RKO (cell line): ENCODE measurements around the gene PCSK6.
A peak's percentile ranks its signal among the peaks of the same experiment; 100 is the strongest.

Experiments used
- DNase-seq: peaks from one replicate; pipeline ENCODE4 v3.0.0-alpha.2; 2016; ENCODE audit warnings: low spot score

Gene PCSK6

GRCh38 chr15:101522621-101523559 is 33.4 kb upstream of the PCSK6 start:
- no peak for DNase-seq

GRCh38 chr15:101522091-101522490 is 32.6 kb upstream of the PCSK6 start:
- no peak for DNase-seq

- DNase-seq: no peak
These were observed 32.1 kb upstream of the PCSK6 start for GRCh38 chr15:101521591-101521990.

DNA sequence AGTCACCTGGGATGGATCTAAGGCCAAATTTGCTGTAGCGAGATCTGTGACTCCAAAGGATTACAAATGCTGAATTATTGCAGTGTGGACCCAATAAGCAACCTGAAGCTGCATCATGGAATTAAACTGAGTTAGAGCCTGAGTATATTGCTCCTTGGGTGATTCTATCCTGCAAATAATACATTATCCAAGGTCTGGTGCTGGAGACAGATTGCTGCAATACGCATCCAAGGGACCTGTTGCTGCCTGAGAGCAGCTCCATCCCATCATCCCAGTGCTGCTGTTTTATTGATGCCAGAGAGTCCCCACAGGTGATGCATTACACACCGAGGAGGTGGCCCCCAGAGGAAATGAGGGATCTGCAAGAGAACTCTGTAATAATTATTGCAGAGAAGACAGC is 31.6 kb upstream of the PCSK6 start:
- DNase-seq: no peak

DNA sequence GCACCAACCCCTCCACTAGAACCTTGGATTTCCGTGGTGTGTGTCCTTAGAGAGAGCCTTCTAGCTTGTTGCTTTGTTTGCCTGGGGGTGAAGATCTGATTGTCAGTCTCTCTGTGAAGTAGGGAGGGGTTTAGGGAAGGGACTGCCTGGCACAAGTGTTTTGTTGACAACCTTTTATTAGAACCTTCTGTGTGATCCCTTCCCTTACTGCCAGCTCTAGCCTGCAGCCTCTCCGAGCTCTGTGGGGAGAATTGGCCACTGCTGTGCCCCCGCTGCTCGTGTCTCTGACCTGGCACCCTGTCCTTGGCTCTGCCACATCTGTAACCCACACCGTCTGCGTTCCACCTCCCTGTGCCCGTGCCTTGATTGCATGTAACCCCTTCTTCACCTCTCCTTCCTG is 30.9 kb upstream of the PCSK6 start:
- DNase-seq: no peak

- no peak for DNase-seq
These were observed 28.0 kb upstream of the PCSK6 start for GRCh38 chr15:101517504-101517903.

GRCh38 chr15:101514318-101514717 is 24.8 kb upstream of the PCSK6 start:
- no peak for DNase-seq

DNA sequence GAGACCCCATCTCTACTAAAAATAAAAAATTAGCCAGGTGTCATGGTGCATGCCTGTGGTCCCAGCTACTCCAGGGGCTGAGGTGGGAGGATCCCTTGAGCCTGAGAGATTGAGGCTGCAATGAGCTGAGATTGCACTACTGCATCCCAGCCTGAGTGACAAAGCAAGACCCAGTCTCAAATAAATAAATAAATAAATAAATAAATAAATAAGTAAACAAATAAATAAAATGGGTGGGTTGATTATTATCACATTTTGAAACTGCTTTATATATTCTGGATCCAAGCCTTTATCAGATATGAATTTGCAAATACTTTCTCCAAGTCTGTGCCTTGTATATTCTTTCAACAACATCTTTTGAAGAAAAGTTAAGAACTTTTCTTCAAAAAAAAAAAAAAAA is 22.2 kb upstream of the PCSK6 start:
- DNase-seq: no peak

- DNase-seq: no peak
These were observed 21.0 kb upstream of the PCSK6 start for GRCh38 chr15:101510212-101511197.

- DNase-seq: no peak
These were observed 19.8 kb upstream of the PCSK6 start for GRCh38 chr15:101509279-101509678.

DNA sequence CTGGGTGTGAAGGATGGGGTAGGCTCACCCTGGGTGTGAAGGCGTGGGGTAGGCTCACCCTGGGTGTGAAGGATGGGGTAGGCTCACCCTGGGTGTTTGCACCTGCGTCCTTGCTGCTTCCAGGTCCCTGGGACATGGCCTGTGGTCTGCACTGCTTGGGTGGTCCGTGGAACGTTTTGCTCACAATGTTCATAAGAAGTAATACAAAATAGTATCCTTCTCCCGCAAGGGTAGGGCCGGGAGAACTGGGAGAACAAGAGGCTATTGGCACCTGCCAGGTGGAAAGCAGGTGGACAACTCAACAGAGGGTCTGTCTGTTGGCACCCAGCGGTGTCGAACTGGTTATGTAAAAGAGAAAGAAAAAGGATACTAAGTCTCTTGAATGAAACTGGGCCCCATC is 17.0 kb upstream of the PCSK6 start:
- DNase-seq: no peak

DNA sequence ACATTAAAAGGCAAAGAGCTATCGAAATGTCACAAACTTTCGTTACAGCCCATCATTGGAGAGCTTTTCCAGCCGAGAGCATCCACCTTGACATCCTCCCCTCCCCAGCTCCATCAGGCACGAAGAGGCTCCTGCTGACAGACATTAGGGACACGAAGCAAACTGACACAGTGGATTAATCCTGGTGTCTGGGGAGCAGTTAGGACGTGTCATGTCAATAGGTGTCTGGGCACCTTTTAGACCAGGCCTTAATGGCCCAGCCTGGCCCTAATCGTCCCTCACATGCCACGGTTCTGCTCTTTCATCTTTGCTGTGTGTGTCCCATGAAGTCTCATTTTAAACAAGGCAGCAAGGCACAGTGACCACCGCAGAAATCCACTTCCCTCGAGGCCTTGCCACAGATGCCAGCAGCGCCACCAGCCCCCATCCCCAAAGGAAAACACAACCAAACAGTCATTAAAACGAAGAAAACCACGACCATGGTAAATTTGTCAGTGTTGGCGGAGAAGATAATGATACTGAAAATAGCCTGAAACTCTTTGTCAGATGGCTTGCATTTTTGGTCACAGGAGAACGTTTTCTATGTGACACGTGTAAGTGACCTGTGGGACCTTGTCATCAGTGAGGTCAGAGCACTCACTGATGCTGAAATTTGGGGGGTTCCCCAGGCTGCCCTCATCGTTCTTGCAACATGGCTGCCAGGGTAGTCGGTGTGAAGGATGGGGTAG is 16.3 kb upstream of the PCSK6 start:
- DNase-seq: no peak

- no peak for DNase-seq
These were observed 15.5 kb upstream of the PCSK6 start for GRCh38 chr15:101504866-101505609.

- DNase-seq: no peak
These were observed 14.9 kb upstream of the PCSK6 start for GRCh38 chr15:101504373-101504772.

DNA sequence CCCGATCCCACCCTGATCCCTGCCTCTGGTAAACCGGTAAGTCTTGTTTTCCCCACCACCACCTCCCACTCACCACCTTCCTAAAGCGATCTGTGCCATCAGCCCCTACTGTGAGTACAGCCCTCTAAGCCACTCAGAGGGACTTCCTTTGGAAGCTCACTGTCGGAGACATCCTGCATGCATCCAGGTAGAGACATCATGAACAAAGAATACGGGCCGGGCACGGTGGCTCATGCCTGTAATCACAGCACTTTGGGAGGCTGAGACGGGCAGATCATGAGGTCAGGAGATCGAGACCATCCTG is 13.7 kb upstream of the PCSK6 start:
- no peak for DNase-seq

- DNase-seq: no peak
These were observed 13.2 kb upstream of the PCSK6 start for GRCh38 chr15:101502572-101503295.

GRCh38 chr15:101501703-101502373 is 12.3 kb upstream of the PCSK6 start:
- peak; percentile 12 for DNase-seq

DNA sequence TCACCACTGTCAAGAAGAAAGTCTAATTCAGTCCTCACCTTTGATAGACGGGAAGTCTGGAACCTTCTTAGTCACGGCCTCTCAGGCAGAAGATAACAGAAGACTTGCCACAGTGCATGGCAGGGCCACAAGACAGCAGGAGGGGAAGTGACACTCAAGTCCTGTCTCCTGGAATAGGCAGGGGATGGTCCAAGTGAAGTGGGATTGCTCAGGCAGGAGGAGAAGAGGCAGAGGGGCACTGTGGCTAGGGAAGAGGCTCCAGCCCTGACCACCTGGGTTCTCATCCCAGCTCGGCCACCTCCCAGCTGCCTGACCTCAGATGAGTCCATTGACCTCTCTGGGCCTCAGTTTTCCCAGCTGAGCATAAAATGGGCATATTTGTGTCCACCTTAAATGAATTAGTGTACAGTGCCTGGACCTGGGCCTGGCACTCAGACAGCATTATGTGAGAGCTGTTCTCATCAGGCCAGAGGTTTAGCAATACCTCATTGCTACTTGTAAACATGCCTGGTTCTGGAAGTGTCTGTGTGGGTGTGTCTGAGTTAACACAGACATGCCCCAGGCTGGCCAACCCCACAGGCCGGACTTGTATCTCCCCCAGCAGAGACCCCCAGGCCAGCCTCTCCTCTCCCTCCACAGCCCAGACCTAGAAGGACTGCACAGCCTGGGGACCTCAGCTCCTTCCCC is 11.5 kb upstream of the PCSK6 start:
- no peak for DNase-seq

DNA sequence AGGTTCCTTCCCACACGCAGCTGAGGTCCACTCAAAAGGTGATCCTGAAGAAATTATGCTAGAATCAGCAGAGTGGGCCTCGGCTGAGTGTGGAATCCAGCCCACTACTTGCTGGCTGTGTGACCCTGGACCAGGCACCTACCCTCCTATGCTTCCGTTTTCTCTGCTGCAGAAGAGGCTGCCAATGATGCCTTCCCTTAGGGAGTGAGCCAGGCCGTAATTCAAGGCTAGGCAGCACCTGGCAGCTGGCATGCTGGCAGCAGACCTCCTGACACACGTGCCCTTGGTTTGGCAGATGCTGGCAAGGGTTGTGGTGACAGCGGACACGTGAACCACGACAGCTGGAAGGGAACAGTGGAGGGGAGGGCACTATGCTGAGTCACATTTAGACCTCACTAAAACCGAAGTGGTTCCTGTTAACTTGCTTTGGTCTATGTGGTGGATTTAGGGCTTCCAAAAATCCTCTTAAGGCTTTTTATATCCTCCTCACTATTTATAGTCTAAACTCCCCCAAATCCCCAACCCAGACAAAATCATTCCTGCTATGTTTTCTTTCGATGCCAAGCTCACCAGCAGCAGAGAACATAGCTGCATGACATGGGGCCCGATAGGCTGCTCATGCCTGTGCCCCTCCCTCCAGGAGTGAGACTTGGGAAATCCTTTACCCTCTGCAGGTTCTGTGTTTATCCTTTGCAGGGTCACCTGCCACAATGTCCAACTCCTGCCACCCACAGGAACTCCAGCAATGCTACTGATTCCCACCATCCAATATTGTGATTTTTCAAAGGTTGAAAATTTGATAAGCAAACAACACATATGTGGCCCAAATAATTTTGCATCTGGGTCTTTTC is 10.6 kb upstream of the PCSK6 start:
- no peak for DNase-seq
